Lung (tissue), 12 donors: ENCODE data around the gene STRN3. TPM values are rescaled to one million over a fixed set of nuclear protein-coding genes. Genes with fewer than 3 reads are reported as not detected.
A peak's percentile ranks its signal among the peaks of the same experiment; 100 is the strongest.

ENCODE experiments used
- ATAC-seq: fragments of 200-7000 bp; cut with Tn5 transposase; one replicate; pipeline ENCODE4 v1.9.1; 2020; ENCODE audit warnings: moderate number of reproducible peaks; ENCODE audit not compliant: insufficient read depth, low FRiP score
- DNase-seq, 3 donors: peaks; one replicate each; pipeline ENCODE4 v3.0.0-alpha.2; 2013 to 2017
- H3K27ac ChIP-seq, 2 donors: one replicate each; pipeline ENCODE4 v1.5.1; 2013; ENCODE audit warnings: mild to moderate bottlenecking in 2 of 2, moderate library complexity in 2 of 2, control low read depth in 1 of 2, inconsistent platforms in 1 of 2, low read depth in 1 of 2, low read length in 1 of 2
- H3K27me3 ChIP-seq, 3 donors: one replicate each; pipeline ENCODE4 v1.5.1; 2013; ENCODE audit warnings: low read length in 2 of 3; ENCODE audit not compliant: control insufficient read depth in 3 of 3, insufficient read depth in 3 of 3
- H3K36me3 ChIP-seq, 4 donors: one replicate each; pipeline ENCODE4 v1.5.1; 2013; ENCODE audit warnings: low read length in 4 of 4, mild to moderate bottlenecking in 1 of 4, moderate library complexity in 1 of 4; ENCODE audit not compliant: control insufficient read depth in 4 of 4, insufficient read depth in 4 of 4
- H3K4me1 ChIP-seq, 5 donors: one replicate each; pipeline ENCODE4 v1.5.1; 2013; ENCODE audit warnings: low read length in 5 of 5, mild to moderate bottlenecking in 2 of 5, moderate library complexity in 1 of 5; ENCODE audit not compliant: control insufficient read depth in 5 of 5, insufficient read depth in 5 of 5
- H3K4me3 ChIP-seq: one replicate; pipeline ENCODE4 v1.5.1; 2013; ENCODE audit warnings: mild to moderate bottlenecking, control low read depth, moderate library complexity
- H3K9ac ChIP-seq, 2 donors: one replicate each; pipeline ENCODE4 v1.5.1; 2013; ENCODE audit warnings: low read length in 2 of 2, control low read depth in 1 of 2; ENCODE audit not compliant: insufficient read depth in 1 of 2
- H3K9me3 ChIP-seq, 4 donors: one replicate each; pipeline ENCODE4 v1.5.1; 2013; ENCODE audit warnings: low read length in 3 of 4, mild to moderate bottlenecking in 1 of 4, moderate library complexity in 1 of 4; ENCODE audit not compliant: control insufficient read depth in 4 of 4, insufficient read depth in 3 of 4
- CTCF ChIP-seq: IDR thresholded peaks from 2 replicates; pipeline ENCODE4 v1.5.1; 2012; ENCODE audit warnings: mild to moderate bottlenecking; ENCODE audit errors: control extremely low read depth, extremely low read depth
- WGBS, 2 donors: extraction: QIAGEN DNeasy Blood & Tissue Kit; methylation state at CpG; one replicate each; pipeline ENCODE4 v1.1.7; 2013; 5-methylcytosine and 5-hydroxymethylcytosine counted together
- polyA plus RNA-seq, 2 donors: library from polyadenylated mRNA; stranded (reverse); fragments of 200-250 nt; gene quantifications; one replicate each; pipeline ENCODE4 v1.2.1, GENCODE V29; 2013
- total RNA-seq, 2 donors: library from RNA; depleted of rRNA in 1 of 2; stranded (reverse); fragments of >200 nt in 1 of 2; gene quantifications; one replicate each; pipeline ENCODE4 v1.2.1, GENCODE V29; 2014 to 2021
- donor health status: control.
- donor health status: control.
- donor health status: Bipolar disorder and iron deficiency.
- donor health status: healthy.
- donor health status: DM: yes; HTN: yes; CAD: no.

Gene STRN3
- total and polyA plus RNA-seq, 4 donors, result 10.6 to 86.8 (median 19.0) TPM

GRCh38 chr14:31060253-31060875 lies 34.2 kb upstream of the STRN3 start:
- Histone ChIP-seq H3K27ac (peak overlapping the region in 1 of 2 donors; percentile 10), H3K4me3 (no peak overlapping the region), H3K36me3 (no peaks in the 10 kb centered on the region), H3K4me1 (peaks cover 0 to 5% (median 3%) of the 10 kb centered on the region in 5 donors), H3K9ac (no peak overlapping the region), H3K9me3 (no peaks in the 10 kb centered on the region), H3K27me3 (no peaks in the 10 kb centered on the region)
- ATAC-seq (no peak), DNase-seq (no peak)
- 79 to 84% methylated on average over 6 of the region's 6 CpGs for WGBS, 2 donors
- no peak for TF ChIP-seq CTCF

GRCh38 chr14:31059152-31059924 lies 33.2 kb upstream of the STRN3 start:
- peak overlapping the region in 1 of 2 donors; percentile 3 for H3K27ac ChIP-seq
- H3K9me3 ChIP-seq, result no peaks in the 10 kb centered on the region
- H3K4me1 ChIP-seq, result peaks cover 0 to 5% (median 3%) of the 10 kb centered on the region in 5 donors
- peak in 2 of 3 donors; percentile 39 to 44 for DNase-seq
- WGBS, 2 donors, result 28 to 52% methylated on average over 1 of the region's 1 CpG
- ATAC-seq, result peak; percentile 75
- H3K9ac ChIP-seq, result no peak overlapping the region
- no peak for TF ChIP-seq CTCF
- H3K27me3 ChIP-seq, result no peaks in the 10 kb centered on the region
- H3K4me3 ChIP-seq, result no peak overlapping the region
- H3K36me3 ChIP-seq, result no peaks in the 10 kb centered on the region

- Histone ChIP-seq H3K4me1 (peaks cover 0 to 6% (median 3%) of the 10 kb centered on the region in 5 donors), H3K27ac (no peak overlapping the region), H3K27me3 (no peaks in the 10 kb centered on the region), H3K4me3 (no peak overlapping the region), H3K36me3 (no peaks in the 10 kb centered on the region), H3K9ac (no peak overlapping the region), H3K9me3 (no peaks in the 10 kb centered on the region)
- WGBS, 2 donors, result 98% methylated on average over 12 of the region's 12 CpGs
- no peak for DNase-seq
- ATAC-seq, result no peak
- no peak for TF ChIP-seq CTCF
Observed at GRCh38 chr14:31057701-31058364, 31.7 kb upstream of the STRN3 start.
